ENCODE data around the gene GPHB5.
A peak's percentile ranks its signal among the peaks of the same experiment; 100 is the strongest.
"Not testable (repeated sequence)": the region's sequence is repeated elsewhere in the genome, so short reads cannot be mapped to it uniquely, and the experiment has no call there.

The GPHB5 gene

GRCh38 chr14:63292805-63293204 is 25.9 kb downstream of the GPHB5 start:
- DNase-seq, result no peak

DNA sequence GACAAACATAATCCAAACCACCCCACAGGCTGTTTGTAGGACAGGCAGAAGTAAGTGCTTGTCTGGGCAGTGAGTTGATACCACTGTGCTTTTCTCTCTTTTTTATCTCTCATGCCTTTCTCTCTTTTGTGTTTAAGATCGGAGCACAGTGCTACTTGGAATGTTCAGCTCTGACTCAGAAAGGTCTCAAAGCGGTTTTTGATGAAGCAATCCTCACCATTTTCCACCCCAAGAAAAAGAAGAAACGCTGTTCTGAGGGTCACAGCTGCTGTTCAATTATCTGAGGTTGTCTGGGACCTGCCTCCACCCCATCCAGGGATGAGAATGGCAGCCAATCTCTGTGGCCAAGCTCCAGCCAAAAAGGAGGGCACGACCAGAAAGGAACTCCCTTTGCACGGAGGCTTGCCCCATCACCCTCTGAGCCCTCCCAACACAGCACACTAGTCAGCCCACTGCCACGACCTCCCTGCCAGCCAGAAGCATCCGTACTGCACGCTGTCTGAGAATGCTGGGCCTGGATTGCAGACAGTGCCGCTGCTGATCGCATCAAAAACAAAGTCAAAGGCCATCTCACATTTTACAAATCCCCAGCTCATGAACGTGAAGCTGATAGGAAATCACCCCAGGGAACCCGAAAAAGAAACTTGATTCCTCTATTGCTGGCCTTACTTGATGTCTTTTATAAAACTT is 27.8 kb downstream of the GPHB5 start:
- DNase-seq, result no peak

GRCh38 chr14:63288853-63289252 is 29.9 kb downstream of the GPHB5 start:
- no peak for DNase-seq

DNA sequence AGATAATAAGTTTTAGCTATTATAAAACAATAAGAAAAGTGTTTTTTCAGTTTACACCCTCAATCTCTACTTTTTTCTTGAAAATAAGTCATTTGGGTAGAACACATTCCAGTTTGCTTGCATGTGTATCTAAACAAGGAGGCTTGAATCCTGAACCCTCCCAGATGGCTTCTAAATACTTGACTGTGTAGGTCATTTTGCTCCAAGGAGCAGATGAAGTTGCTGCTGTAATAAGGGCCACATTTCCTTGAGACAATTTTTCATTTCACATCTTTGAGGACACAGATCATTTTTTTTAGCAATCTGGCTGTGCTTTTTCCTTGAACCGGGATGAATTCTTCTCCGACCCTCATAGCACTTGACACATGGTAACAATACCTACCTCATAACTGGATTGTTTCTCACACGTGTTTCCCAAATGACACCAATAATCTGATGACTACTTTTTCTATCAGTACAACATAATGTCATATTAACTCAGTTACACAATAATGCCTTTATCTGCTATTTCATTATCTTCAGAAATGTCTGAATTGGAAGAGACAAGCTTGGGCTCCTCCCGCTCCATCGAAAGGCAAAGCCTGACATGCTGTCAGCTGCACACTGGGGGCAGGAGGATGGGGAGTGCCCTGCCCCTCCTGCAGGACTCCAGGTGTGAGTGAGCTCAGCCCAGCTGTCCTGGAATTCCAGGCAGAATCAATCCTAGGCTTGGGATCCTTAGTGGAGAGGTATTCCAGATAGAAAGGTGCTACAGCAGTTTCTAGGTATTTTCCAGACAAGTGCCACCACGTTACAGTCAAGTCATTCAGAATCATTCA is 30.9 kb downstream of the GPHB5 start:
- no peak for DNase-seq

GRCh38 chr14:63286071-63286470 is 32.7 kb downstream of the GPHB5 start:
- peak; percentile 71 for DNase-seq

DNA sequence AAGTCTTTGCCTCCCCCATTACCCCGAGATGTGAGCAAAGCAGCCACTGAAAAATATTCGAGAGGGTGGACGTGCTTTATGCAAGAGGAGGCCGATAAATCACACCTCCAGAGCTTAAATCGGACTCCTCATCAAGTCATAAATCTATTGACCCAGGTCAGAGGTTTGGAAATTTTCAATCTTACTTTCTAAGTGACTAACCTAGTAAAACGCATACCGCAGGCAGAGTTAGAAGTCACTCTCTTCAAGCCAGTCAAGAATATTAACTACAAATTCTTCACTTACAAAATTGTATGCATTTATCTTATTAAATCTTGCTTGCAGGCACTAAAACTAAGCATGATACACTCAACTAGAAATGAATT is 34.9 kb downstream of the GPHB5 start:
- no peak for DNase-seq

DNA sequence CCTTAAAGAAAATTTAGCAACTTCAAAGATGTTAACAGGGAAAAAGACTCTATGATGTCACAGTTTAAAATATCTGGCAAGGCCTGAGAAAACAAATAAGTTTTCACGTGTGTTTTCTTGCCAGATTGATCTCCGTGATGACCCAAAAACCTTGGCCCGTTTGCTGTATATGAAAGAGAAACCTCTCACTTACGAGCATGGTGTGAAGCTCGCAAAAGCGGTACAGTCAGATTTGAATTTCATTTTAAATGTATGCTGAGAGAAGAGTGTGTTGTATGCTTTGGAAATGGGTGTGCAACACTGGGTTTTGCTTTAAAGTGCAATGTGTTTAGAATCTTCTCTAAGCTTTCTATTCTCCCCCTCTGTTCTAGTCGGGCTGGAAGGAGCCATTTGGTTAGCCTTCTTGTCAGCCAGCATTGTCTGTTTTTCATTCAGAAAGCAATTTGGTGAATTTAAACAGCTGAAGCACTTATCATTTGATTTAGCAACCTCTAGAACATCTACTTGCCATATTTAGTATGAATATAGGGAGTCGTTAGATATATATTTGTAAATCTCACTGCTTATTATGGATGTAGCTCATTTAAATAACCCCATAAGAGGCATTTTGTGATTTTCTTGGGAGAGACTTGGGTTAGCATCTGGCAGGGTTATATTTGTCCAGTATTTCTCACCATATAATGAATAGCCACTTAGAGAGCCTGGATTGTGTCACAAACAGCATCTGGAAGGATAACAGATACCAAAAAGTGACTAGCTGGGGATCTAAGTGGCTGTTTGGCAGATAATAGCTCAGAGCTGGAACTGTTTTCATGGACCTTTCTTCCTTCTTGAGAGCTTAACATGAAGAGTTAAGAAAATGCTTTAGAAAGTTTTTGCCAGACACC is 35.5 kb downstream of the GPHB5 start:
- DNase-seq, result no peak

DNA sequence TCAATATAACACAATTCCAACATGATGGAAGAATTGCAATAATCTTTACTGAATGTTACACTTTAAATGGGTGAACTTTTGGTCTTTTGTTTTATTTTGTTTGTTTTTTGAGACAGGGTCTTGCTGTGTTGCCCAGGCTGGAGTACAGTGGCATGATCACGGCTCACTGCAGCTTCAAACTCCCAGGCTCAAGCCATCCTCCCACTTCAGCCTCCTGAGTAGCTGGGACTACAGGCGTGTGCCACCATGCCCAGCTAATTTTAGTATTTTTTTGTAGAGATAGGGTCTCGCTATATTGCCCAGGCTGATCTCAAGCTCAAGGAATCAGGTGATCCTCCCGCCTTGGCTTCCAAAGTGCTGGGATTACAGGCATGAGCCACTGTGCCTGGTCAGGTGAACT is 38.8 kb downstream of the GPHB5 start:
- DNase-seq, result not testable (repeated sequence)

- DNase-seq, result peak; percentile 20
These were observed 41.0 kb downstream of the GPHB5 start for GRCh38 chr14:63277591-63278183.

- DNase-seq, result peak; percentile 40
These were observed 42.0 kb downstream of the GPHB5 start for GRCh38 chr14:63276492-63277342.

DNA sequence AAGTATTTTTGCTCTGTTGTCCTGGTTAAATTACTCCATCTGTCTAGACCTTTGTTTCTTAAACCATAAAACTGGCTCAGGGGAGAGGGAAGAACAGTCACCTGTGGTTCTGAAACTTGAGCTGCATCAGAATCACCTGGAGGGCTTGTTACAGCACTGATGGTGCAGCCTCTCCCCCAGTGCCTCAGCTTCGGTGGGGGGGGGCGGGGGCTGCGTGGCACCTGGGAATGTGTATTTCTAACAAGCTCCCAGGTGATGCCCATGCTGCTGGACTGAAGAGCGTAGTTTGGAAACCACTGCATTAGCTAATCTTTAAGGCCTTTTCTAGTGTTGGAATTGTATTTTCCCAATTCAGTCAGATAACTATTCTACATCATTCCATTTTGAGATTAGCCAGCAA is 42.7 kb downstream of the GPHB5 start:
- DNase-seq, result peak; percentile 76

DNA sequence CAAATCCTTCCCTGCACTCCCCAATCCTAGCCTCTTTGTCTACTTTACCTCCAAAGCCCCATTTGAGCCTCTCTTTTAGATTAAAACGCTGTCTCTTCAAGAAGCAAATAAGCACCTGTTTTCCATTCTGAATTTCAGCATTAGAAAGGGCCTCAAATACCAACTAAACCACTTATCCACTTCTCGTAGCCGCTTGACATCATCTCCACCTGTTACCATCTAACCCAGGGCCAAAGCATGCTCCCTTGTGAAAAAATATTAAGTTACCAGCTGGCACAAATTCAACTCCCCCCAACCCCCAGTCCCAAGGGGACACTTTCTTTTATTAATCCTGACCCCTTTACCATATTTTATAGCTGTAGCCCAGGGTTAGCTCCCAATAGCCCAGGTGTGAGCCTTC is 43.1 kb downstream of the GPHB5 start:
- peak; percentile 76 for DNase-seq

DNA sequence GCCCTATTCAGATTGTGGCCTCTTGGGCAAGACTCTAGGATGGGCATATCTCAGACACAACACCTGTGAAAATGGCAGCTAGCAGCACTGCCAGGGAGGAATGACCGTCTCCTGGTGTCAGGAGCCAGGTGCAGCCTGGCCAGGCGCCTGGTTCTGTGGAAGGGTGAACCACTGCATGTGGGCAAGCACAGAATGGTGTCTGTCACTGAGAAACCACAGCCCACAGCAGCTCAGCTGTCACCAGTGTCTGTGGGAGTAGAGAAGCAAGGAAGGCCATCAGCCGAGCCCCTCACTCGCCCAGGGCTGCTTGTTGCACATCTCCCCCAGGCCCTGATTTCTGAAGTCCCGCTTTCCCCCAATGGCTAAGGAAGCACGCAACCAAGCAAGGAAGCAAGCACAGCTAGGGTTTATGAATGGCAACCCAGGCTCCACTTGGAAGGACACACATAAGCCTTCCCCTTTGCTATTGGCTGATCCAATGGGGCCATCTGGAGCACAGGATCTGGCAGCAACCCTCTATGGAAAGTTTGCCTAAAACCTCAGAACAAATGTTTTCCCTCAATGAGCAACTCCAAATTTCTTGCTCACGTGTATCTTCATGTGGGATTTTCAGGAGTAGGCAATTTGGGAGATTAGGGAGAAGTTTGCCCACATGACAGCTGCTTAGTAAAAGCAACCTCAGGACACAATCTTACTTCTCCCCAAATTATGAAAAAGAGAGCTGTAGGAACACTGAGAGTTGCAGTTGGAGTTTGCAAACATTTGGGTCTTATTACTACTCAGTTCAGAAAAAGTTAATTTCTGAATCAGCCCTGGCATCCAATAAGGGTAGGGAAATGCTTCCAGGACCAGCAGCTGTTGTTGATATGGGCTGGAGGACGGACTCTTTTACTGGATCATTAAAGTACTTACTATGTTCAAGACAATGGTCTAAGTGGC is 44.7 kb downstream of the GPHB5 start:
- DNase-seq, result no peak

DNA sequence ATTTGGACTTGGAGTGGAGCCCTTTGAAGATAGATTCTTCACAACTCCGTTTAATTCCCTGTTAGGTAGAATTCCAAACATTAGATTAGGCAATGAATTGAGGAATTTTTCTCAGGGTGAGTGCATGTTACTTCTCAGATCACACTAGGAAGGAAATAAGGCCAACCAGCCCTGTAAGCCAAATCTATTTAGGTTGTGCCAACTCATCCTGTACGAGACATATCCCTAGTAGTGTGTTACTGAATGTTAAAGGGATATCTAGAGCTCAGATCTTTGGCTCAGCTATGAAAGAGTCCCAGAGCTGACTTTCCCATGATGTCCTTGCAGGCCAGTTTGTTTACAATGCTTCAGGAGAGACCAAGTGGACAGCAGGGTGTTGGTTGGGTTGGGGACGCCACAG is 45.6 kb downstream of the GPHB5 start:
- DNase-seq, result no peak

- DNase-seq, result no peak
These were observed 49.0 kb downstream of the GPHB5 start for GRCh38 chr14:63269561-63270225.

DNA sequence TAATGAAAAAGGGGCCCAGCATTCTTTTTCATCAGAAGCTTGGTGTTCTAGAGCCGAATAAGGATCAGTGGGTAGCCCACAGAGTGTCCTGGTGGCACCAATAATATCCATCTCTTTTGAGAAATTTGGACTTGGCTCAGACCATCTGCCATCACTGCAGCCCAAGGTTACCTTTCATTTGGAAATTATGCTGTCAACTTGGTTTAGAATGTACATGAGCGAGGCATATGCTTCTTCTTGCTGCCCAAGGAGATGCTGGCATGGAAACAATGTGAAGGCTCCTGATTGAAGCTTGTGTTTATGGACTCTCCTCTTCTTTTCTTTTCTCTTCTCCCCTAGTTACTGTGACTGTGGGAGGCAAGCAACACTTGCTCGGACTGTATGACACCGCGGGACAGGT is 50.0 kb downstream of the GPHB5 start:
- no peak for DNase-seq

DNA sequence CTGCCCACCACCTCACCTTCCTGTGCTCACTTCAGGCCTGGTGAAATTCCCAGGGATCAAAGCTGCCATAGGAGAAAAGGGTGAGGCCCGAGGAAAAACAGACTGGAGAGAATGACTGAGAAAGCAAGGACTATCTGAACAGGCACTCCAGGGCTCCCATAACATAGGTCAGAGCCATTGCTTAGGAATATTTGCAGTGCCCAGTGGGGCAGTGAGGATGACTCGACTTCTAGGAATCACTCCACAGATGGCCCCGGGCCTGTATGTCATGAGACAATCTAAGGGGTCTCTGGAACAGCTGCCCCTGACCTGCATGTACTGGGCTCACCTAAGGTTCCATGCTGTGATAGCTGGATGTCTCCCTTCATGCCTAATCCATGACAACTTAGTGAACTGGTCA is 51.6 kb downstream of the GPHB5 start:
- DNase-seq, result no peak

DNA sequence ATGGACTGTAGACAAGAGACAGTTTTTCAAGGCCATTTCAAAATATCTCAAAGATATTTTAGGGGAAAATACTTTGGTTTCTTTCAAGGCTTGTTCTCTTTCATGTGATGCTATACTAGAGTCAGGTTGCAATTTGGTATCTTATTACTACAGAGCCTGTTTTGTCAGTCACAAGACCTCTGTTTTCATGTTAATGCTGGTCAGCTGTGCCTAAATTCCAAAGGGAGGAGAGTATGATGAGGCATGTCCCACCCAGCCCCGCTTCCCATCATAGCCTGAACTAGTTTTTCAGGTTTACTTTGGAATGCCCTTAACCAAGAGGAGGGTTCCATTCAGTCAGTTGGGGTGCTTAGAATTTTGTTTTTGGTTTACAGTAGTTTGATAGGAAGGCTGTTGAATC is 52.6 kb downstream of the GPHB5 start:
- DNase-seq, result no peak
